Activated CD8-positive, alpha-beta memory T cell treated with anti-CD3 and anti-CD28 coated beads, Interleukin-2, amount 10 ng/mL, durations not matched to agents 7 days and 5 days (primary cell): ENCODE measurements around the gene CLIC5. TPM values are rescaled to one million over a fixed set of nuclear protein-coding genes. Genes with fewer than 3 reads are reported as not detected.
"Not testable (repeated sequence)": the region's sequence is repeated elsewhere in the genome, so short reads cannot be mapped to it uniquely, and the experiment has no call there.

ENCODE experiments used
- ATAC-seq: fragments of 150-1000 bp; cut with Tn5 transposase; one replicate; pipeline ENCODE4 v1.10.0; 2021; ENCODE audit warnings: moderate library complexity
- CTCF ChIA-PET: fragments of 350-600 bp; sonication (Branson Sonifier 250); formaldehyde crosslinking; loops from one replicate; lab custom pipeline; 2021; ENCODE audit warnings: antibody characterized with exemption; lab: Charles Lee
- DNase-seq: peaks from one replicate; pipeline ENCODE4 v3.0.0-alpha.2; 2020
- H3K27ac Mint-ChIP-seq: one replicate; pipeline ENCODE4 v1.8.0; 2021; ENCODE audit warnings: mild to moderate bottlenecking, mixed read lengths
- H3K27me3 Mint-ChIP-seq: one replicate; pipeline ENCODE4 v1.8.0; 2021; ENCODE audit warnings: mixed read lengths
- H3K36me3 Mint-ChIP-seq: one replicate; pipeline ENCODE4 v1.8.0; 2021; ENCODE audit warnings: mild to moderate bottlenecking, mixed read lengths
- H3K4me1 Mint-ChIP-seq: one replicate; pipeline ENCODE4 v1.8.0; 2021; ENCODE audit warnings: mixed read lengths
- H3K4me3 Mint-ChIP-seq: one replicate; pipeline ENCODE4 v1.8.0; 2021; ENCODE audit warnings: mild to moderate bottlenecking, moderate library complexity, mixed read lengths
- H3K9me3 Mint-ChIP-seq: one replicate; pipeline ENCODE4 v1.8.0; 2022; ENCODE audit warnings: low read depth, mixed read lengths
- total RNA-seq, 2 experiments: library from RNA; stranded (reverse); gene quantifications; one replicate each; pipeline ENCODE4 v1.2.3, GENCODE V29; 2021

CLIC5 gene
- total RNA-seq, 2 experiments from 2014 or later = 6.3 to 7.3 TPM

DNA sequence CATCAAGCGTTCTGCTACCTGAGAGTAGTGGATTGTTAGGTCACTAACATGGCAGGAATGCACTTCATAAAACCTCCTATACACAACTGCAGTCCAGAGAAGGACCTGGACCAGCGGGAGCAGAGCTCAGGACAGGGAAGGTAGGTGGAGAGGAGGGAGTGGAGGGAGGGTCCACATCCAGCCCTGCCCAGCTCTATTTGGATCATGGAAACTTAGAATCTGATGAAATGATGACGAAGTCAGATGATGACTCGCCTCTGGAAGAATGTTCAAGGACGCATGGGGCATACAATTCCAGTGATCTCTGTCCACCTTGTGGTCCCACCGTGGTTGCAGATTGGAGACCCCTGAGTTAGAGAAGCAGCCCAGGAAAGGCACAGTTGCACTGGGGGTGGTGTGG lies 68.8 kb downstream of the CLIC5 start:
- H3K27ac Mint-ChIP-seq = no peak overlapping the region
- DNase-seq (no peak), ATAC-seq (no peak)
- H3K4me3 Mint-ChIP-seq = no peak overlapping the region
- CTCF ChIA-PET = no interaction called here
- H3K9me3 Mint-ChIP-seq = no peaks in the 10 kb centered on the region
- no peaks in the 10 kb centered on the region for H3K36me3 Mint-ChIP-seq
- no peaks in the 10 kb centered on the region for H3K27me3 Mint-ChIP-seq
- H3K4me1 Mint-ChIP-seq = peaks cover 10% of the 10 kb centered on the region

DNA sequence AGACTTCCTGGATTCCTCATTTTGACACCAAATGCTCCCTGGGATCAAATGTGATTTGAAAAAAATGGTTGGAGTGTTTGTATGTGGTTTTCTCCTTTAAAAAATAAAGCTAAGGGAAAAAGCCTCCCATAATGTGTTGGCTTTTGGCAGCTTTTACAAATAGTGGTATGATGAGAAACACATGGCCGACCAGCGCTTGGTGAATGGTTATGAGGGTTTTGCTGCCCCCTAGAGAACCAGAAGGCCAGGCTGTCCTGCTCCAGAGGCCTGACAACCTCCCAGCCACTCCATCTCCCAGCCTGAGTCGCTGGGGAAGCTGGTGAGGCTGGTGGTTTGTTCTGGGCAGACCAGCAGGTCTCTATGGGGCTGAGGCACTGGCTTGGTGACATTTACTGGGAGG lies 69.3 kb downstream of the CLIC5 start:
- peaks cover 10% of the 10 kb centered on the region for H3K4me1 Mint-ChIP-seq
- no peaks in the 10 kb centered on the region for H3K9me3 Mint-ChIP-seq
- H3K36me3 Mint-ChIP-seq = no peaks in the 10 kb centered on the region
- H3K27ac Mint-ChIP-seq = no peak overlapping the region
- CTCF ChIA-PET = no interaction called here
- H3K4me3 Mint-ChIP-seq = no peak overlapping the region
- DNase-seq (no peak), ATAC-seq (no peak)
- no peaks in the 10 kb centered on the region for H3K27me3 Mint-ChIP-seq

DNA sequence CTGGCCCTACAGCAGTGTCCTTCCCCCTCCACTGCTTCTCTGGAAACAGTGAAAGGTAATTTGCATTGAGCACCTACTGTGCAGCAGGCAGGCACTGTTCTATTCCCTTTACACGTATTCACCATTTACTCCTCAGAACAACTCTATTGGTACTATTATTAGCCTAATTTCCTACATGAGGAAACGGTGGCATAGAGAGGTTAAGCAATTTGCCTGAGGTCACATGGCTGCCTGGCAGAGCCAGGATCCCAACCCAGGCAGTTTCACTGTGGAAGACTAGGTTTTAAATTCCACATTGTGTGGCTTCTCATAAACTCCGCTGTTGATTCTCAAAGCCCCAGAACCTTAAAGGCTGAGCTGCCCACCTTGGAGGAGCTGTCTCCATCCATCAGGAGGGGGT lies 72.7 kb downstream of the CLIC5 start:
- no peak for ATAC-seq
- Mint-ChIP-seq H3K4me3 (no peak overlapping the region), H3K36me3 (no peaks in the 10 kb centered on the region), H3K4me1 (peaks cover 10% of the 10 kb centered on the region), H3K9me3 (no peaks in the 10 kb centered on the region), H3K27me3 (no peaks in the 10 kb centered on the region), H3K27ac (no peak overlapping the region)
- CTCF ChIA-PET = interaction anchor here (2.5 kb wide), 1 partner anchor 12 kb away, joined by 10 read pairs; no protein-coding TSS in a partner anchor
- DNase-seq = no peak

DNA sequence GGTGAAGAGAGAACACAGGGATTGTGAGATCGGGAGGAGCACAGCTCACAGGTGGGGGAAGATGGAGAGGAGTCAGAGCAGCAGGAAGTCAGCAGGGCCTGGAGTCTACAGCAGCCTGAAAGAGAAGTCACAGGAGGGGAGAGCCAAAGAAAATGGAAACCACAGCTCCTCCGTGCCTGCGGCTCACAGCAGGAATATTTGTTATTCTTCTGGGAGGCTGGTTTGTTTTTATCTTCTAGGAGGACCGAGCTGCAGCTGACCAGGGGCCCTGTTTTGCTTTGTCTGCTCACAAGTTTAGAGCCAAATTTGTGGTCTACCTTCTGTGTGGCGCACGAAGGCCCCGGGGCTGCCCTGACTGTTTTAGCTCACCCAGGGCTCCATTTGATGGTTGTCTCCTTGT lies 81.8 kb downstream of the CLIC5 start:
- H3K27ac Mint-ChIP-seq = no peak overlapping the region
- CTCF ChIA-PET = interaction anchor here (0.8 to 1.7 kb wide), 2 partner anchors 9 to 92 kb away, joined by 3 to 5 read pairs; no protein-coding TSS in a partner anchor
- DNase-seq (no peak), ATAC-seq (no peak)
- no peak overlapping the region for H3K4me3 Mint-ChIP-seq
- H3K36me3 Mint-ChIP-seq = no peaks in the 10 kb centered on the region
- no peaks in the 10 kb centered on the region for H3K27me3 Mint-ChIP-seq
- H3K4me1 Mint-ChIP-seq = peaks cover 4% of the 10 kb centered on the region
- no peaks in the 10 kb centered on the region for H3K9me3 Mint-ChIP-seq

DNA sequence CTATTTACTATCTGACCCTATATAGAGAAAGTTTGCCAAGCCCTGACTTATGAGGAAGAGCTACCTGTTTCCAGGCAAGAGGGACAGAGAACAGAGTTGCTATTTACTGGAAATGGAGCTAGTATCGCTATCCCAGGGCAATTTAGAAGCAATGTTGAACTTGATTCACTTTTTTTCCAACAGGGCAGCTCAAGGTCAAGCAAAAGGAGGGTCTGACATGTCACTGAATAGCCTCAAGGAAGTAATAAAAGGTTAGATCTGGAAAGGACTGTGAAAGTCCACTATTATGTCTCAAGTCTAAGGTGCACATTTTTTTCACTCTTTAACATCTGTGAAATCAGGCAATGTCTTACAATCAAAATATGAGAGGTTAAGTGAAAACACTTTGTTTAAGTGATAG lies 84.4 kb downstream of the CLIC5 start:
- H3K27ac Mint-ChIP-seq = no peak overlapping the region
- no peak overlapping the region for H3K4me3 Mint-ChIP-seq
- H3K27me3 Mint-ChIP-seq = no peaks in the 10 kb centered on the region
- no peak for DNase-seq
- peaks cover 17% of the 10 kb centered on the region for H3K4me1 Mint-ChIP-seq
- ATAC-seq = no peak
- no peaks in the 10 kb centered on the region for H3K36me3 Mint-ChIP-seq
- no peaks in the 10 kb centered on the region for H3K9me3 Mint-ChIP-seq
- CTCF ChIA-PET = interaction anchor here (0.6 to 2.2 kb wide), 29 partner anchors 9 to 1456 kb away, joined by 3 to 16 read pairs (median 4); partner anchors contain the start of gene ENPP4

DNA sequence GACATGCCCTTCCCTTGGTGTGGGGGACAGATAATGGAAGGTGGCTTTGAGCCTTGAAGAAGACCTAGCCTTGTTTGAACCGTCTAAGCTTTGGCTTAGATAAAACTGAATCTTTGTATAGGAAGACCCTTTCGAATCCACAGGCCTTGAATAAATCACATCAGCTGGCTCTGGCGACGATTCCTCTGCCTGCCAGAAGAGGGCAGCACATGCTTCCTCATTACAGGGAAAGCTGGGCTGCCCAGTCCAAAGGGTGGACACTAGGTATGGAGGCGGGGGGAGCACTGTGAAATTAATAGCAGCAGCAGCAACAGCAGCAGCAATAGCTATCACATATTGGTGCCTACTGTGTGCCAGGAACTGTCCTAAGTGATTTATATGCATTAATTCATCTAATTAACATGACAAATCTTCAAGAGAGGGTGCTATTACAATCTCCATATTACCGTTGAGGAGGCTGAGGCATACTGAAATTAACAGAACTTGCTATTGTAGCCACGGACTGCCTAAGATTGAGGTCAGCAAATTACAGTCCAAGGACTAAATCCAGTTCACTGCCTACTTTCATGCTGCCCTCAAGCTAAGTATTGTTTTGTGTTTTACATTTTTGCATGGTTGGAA lies 85.1 kb downstream of the CLIC5 start:
- peak; percentile 67 for DNase-seq
- no peak overlapping the region for H3K4me3 Mint-ChIP-seq
- no peaks in the 10 kb centered on the region for H3K27me3 Mint-ChIP-seq
- CTCF ChIA-PET = interaction anchor here (0.6 to 2.2 kb wide), 40 partner anchors 9 to 1455 kb away, joined by 3 to 16 read pairs (median 4); partner anchors contain the start of gene ENPP4
- peaks cover 22% of the 10 kb centered on the region for H3K4me1 Mint-ChIP-seq
- H3K36me3 Mint-ChIP-seq = no peaks in the 10 kb centered on the region
- peak; percentile 66 for ATAC-seq
- H3K27ac Mint-ChIP-seq = no peak overlapping the region
- H3K9me3 Mint-ChIP-seq = no peaks in the 10 kb centered on the region

DNA sequence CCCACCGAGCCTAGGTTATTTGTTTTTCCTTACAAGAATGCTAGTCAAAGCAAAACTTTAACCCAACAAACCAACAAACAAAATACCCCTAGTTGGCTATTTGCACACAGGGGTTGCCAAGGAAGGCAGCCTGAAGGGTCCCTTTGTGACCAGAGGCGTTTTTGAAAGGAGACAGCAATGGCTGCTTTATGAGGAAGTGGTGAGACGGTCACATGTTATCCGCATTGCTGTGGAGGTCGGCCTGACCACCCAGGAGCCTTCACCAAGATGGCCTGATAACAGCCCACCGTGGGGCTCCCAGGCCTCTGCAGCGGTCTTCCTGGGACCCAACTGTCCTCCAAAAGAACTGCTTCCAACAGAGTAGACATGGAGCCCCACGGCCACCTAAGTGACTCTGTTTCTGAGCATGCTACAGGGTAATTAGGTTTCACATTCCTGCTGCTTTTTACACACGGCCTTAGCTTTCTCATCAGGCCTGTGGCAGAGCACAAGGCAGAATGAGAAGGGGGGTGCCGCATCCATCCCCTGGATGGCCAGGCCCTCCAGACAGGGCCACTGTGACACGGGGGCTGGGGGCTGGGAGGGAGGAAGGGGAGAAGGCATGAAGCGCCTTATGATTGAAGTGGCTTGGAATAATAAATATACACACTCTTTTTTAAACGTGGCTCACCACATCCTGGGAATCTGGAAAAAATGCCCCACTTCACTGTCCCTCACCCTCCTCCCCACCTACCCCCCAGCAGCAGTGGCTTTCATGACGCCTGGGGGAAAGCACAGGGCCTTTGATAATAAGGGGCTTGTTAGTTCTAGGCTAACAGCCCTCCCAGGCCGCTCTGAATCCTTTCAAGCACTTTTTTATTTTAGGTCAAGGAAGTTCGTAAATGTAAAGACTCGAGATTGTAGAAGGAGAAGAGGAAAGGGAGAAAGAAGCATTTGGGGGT lies 86.0 kb downstream of the CLIC5 start:
- DNase-seq (no peak), ATAC-seq (no peak)
- peaks cover 25% of the 10 kb centered on the region for H3K4me1 Mint-ChIP-seq
- no peak overlapping the region for H3K4me3 Mint-ChIP-seq
- no peak overlapping the region for H3K27ac Mint-ChIP-seq
- CTCF ChIA-PET = interaction anchor here (0.6 to 2.2 kb wide), 28 partner anchors 8 to 1454 kb away, joined by 3 to 16 read pairs (median 4); no protein-coding TSS in a partner anchor
- no peaks in the 10 kb centered on the region for H3K27me3 Mint-ChIP-seq
- no peaks in the 10 kb centered on the region for H3K36me3 Mint-ChIP-seq
- H3K9me3 Mint-ChIP-seq = no peaks in the 10 kb centered on the region

DNA sequence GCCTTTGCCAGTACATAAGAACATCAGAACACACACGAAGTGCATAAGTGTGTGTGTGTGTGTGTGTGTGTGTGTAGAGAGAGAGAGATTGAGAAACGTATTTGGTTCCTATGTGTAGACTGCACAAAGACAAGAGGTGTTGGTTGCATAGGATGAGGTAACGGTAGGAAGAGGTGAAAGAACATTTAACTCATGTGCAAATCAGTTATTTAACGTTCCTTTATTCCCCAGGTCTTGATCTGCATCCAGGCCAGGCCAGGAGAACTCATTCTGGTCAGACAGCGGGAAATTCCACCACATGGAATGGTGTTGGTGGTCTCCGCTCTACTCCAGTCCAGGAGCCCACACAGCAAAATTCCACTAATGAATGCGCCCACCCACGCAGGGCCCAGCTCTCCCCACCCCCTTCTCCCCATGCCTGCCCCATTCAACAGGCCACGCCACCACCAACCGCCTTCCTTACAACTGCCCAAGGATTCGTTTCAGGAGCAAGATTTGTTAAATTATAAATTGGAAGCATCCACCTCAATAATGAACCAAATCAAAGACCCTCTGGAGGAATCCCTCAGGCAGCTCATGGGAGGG lies 86.8 kb downstream of the CLIC5 start:
- DNase-seq (no peak), ATAC-seq (no peak)
- CTCF ChIA-PET = no interaction called here
- Mint-ChIP-seq H3K27me3 (no peaks in the 10 kb centered on the region), H3K27ac (no peak overlapping the region), H3K4me3 (no peak overlapping the region), H3K9me3 (no peaks in the 10 kb centered on the region), H3K4me1 (peaks cover 32% of the 10 kb centered on the region), H3K36me3 (no peaks in the 10 kb centered on the region)

DNA sequence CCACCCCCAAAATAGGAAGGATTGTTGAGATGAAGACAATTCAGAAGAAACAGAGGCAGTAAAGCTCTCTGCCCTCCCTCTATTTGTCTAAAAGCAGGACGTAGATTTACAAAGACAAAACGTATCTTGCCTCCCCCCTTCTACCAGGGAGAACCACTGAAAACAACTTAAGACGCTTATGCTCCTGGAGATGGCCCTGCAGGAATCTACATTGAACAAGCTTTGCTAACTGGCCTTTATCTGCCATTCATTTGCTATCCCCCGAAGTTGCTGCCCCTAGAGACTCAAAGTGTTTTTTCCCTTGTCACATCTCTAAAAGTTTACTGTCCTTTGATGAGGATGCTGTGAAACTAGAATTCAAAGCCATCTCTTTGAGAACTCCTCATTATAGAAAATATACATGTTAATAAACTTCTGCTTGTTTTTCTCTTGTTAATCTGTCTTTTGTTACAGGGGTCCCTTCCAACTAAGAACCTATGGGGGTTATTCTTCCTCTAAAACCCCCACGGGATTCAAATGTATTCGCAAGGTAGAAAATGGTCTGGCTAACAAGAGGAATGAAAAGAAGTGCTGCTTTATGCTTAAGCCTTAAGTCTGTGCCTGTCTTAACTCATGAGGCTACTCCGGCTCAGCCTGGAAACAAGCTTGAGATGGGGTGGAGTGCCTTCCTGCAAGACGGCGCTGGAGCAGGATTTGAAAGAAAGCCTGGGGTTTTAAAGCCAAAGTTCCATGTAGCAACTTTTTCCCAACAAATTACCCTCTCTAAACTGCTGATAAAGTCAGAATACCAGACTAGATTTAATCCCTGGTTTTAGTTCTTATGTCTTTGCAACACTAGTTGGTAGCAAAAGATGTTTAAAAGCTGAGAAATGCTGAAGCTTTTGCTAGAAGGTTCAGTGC lies 88.0 kb downstream of the CLIC5 start:
- ATAC-seq (no peak), DNase-seq (no peak)
- no peak overlapping the region for H3K4me3 Mint-ChIP-seq
- CTCF ChIA-PET = interaction anchor here (0.7 to 1.0 kb wide), 2 partner anchors 90 to 202 kb away, joined by 3 read pairs; partner anchors contain the start of gene ENPP4
- H3K9me3 Mint-ChIP-seq = no peaks in the 10 kb centered on the region
- no peaks in the 10 kb centered on the region for H3K36me3 Mint-ChIP-seq
- no peak overlapping the region for H3K27ac Mint-ChIP-seq
- H3K27me3 Mint-ChIP-seq = no peaks in the 10 kb centered on the region
- H3K4me1 Mint-ChIP-seq = peaks cover 43% of the 10 kb centered on the region

DNA sequence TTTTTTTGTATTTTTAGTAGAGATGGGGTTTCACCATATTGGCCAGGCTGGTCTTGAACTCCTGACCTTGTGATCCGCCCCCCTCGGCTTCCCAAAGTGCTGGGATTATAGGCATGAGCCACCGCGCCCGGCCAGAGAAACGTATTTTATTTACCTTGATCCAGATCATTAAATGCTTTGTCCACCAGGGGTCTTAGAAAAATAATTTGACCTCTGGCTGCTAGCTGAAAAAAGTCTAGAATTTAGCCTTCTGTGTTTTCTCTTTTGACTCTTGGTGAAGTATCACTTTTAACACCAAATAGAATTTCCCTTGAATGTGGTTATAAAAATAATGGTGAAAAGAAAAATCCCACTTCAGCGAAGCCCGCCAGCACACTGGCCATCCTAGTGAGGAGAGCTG lies 89.2 kb downstream of the CLIC5 start:
- H3K9me3 Mint-ChIP-seq, H3K27ac Mint-ChIP-seq, H3K4me3 Mint-ChIP-seq, H3K36me3 Mint-ChIP-seq, ATAC-seq, H3K27me3 Mint-ChIP-seq, DNase-seq: not testable (repeated sequence)
- H3K4me1 Mint-ChIP-seq = peaks cover 56% of the 10 kb centered on the region
- CTCF ChIA-PET = interaction anchor here (1.0 to 1.8 kb wide), 3 partner anchors 91 to 1271 kb away, joined by 3 to 5 read pairs (median 3); no protein-coding TSS in a partner anchor

DNA sequence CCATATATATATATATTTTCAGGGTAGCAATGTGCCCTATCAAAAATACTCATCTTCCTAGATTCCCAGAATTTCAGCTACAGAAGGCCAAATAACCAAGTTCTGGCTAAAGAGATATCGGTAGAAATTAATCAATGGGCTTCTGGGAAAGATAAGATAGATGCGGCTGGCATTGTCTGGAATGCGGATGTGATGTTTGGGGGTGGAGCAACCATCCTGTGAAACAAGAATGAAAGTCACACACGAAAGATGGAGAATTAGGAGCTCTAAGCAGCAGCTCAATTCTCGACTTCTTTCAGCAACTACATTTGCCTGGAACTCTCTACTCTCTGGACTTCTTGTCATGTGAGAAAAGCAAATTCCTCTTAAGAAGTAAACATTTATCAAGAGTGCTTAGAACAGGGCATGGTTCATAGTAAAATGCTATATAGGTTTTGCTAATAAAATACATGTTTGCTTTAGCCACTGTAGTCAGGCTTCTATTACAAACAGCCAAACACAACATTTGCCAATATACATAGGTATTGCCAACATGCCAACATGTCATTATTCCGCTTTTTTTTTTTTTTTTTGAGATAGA lies 90.8 kb downstream of the CLIC5 start:
- H3K27me3 Mint-ChIP-seq = no peaks in the 10 kb centered on the region
- CTCF ChIA-PET = interaction anchor here (0.7 to 4.5 kb wide), 10 partner anchors 9 to 1449 kb away, joined by 3 to 39 read pairs (median 5); no protein-coding TSS in a partner anchor
- no peak overlapping the region for H3K4me3 Mint-ChIP-seq
- no peaks in the 10 kb centered on the region for H3K36me3 Mint-ChIP-seq
- H3K27ac Mint-ChIP-seq = no peak overlapping the region
- no peaks in the 10 kb centered on the region for H3K9me3 Mint-ChIP-seq
- peaks cover 67% of the 10 kb centered on the region for H3K4me1 Mint-ChIP-seq
- DNase-seq (no peak), ATAC-seq (no peak)

DNA sequence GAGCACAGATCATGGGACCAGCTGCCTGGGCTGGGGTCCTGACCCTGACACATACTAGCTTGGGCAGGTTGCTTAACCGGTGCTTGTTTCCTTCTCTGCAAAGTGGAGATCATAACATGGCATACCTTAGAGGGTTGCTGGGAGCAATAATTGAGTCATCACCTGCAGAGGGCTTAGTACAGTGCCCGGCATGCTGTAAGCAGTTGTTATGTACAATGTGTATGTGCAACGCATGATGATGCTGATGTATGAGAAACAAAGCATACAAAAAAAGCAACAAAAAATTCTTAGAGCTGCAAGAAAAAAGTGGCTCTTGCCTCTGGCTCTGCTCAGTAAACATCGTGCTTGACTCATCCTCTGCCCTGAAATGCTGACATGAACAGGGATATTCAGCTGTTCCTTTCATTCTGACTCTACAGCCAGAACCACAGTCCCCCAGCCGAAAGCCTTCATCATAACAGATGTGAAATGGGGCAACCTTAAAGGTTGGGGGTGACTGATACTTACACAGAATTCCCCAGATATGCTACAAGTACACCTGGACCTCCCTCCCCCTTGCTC lies 91.7 kb downstream of the CLIC5 start:
- Mint-ChIP-seq H3K27ac (peak overlapping the region; percentile 79), H3K27me3 (no peaks in the 10 kb centered on the region), H3K36me3 (no peaks in the 10 kb centered on the region), H3K4me1 (peaks cover 67% of the 10 kb centered on the region), H3K4me3 (no peak overlapping the region), H3K9me3 (no peaks in the 10 kb centered on the region)
- DNase-seq = peak; percentile 80
- CTCF ChIA-PET = interaction anchor here (0.6 to 4.5 kb wide), 13 partner anchors 10 to 1469 kb away, joined by 3 to 39 read pairs (median 4); partner anchors contain the start of gene SUPT3H
- peak; percentile 85 for ATAC-seq
